Measurements from ENCODE around the gene ZNF24.

ZNF24 gene

GRCh38 chr18:35355140-35355618 is 11.0 kb upstream of the ZNF24 start:
- in situ Hi-C loops (cut with HindIII; ENCODE audit: low sequenced_read_pairs), result no loop called here

- in situ Hi-C loops (cut with HindIII; ENCODE audit: low sequenced_read_pairs), result no loop called here
Measured at GRCh38 chr18:35352778-35353177, 8.6 kb upstream of the ZNF24 start.

- in situ Hi-C loops (cut with HindIII; ENCODE audit: low sequenced_read_pairs), result no loop called here
Measured at GRCh38 chr18:35352283-35352682, 8.1 kb upstream of the ZNF24 start.

GRCh38 chr18:35348001-35348400 is 3.8 kb upstream of the ZNF24 start:
- in situ Hi-C loops (cut with HindIII; ENCODE audit: low sequenced_read_pairs), result no loop called here

GRCh38 chr18:35345950-35346349 is 1.7 kb upstream of the ZNF24 start:
- in situ Hi-C loops (cut with HindIII; ENCODE audit: low sequenced_read_pairs), result no loop called here

GRCh38 chr18:35345460-35345921 is 1.3 kb upstream of the ZNF24 start:
- in situ Hi-C loops (cut with HindIII; ENCODE audit: low sequenced_read_pairs), result no loop called here

GRCh38 chr18:35344736-35345459 is 678 bp upstream of the ZNF24 start:
- in situ Hi-C loops (cut with HindIII; ENCODE audit: low sequenced_read_pairs), result no loop called here

GRCh38 chr18:35343488-35343935 is 708 bp downstream of the ZNF24 start:
- in situ Hi-C loops (cut with HindIII; ENCODE audit: low sequenced_read_pairs), result no loop called here

- in situ Hi-C loops (cut with HindIII; ENCODE audit: low sequenced_read_pairs), result no loop called here
Measured at GRCh38 chr18:35337286-35337685, 6.9 kb downstream of the ZNF24 start.

- in situ Hi-C loops (cut with HindIII; ENCODE audit: low sequenced_read_pairs), result no loop called here
Measured at GRCh38 chr18:35335866-35336265, 8.4 kb downstream of the ZNF24 start.

GRCh38 chr18:35334821-35335220 is 9.4 kb downstream of the ZNF24 start:
- in situ Hi-C loops (cut with HindIII; ENCODE audit: low sequenced_read_pairs), result no loop called here

GRCh38 chr18:35334212-35334611 is 10.0 kb downstream of the ZNF24 start:
- in situ Hi-C loops (cut with HindIII; ENCODE audit: low sequenced_read_pairs), result no loop called here

GRCh38 chr18:35331367-35332087 is 12.7 kb downstream of the ZNF24 start:
- in situ Hi-C loops (cut with HindIII; ENCODE audit: low sequenced_read_pairs), result no loop called here

GRCh38 chr18:35328868-35329267 is 15.4 kb downstream of the ZNF24 start:
- in situ Hi-C loops (cut with HindIII; ENCODE audit: low sequenced_read_pairs), result no loop called here

GRCh38 chr18:35326695-35327387 is 17.4 kb downstream of the ZNF24 start:
- in situ Hi-C loops (cut with HindIII; ENCODE audit: low sequenced_read_pairs), result no loop called here

GRCh38 chr18:35324926-35325655 is 19.1 kb downstream of the ZNF24 start:
- in situ Hi-C loops (cut with HindIII; ENCODE audit: low sequenced_read_pairs), result no loop called here

- in situ Hi-C loops (cut with HindIII; ENCODE audit: low sequenced_read_pairs), result no loop called here
Measured at GRCh38 chr18:35322486-35323458, 21.4 kb downstream of the ZNF24 start.

GRCh38 chr18:35311496-35311895 is 32.7 kb downstream of the ZNF24 start:
- in situ Hi-C loops (cut with HindIII; ENCODE audit: low sequenced_read_pairs), result no loop called here

GRCh38 chr18:35306588-35307250 is 37.5 kb downstream of the ZNF24 start:
- in situ Hi-C loops (cut with HindIII; ENCODE audit: low sequenced_read_pairs), result no loop called here
